GM11168 (cell line): ENCODE measurements around the gene CBARP.

Experiments used
- in situ Hi-C: fragments of 300-500 bp; cut with MboI; formaldehyde crosslinking; loops from one replicate; pipeline ENCODE4 v1.12.0; 2022; ENCODE audit warnings: low sequenced_read_pairs; ENCODE audit not compliant: unreplicated experiment

The CBARP gene

DNA sequence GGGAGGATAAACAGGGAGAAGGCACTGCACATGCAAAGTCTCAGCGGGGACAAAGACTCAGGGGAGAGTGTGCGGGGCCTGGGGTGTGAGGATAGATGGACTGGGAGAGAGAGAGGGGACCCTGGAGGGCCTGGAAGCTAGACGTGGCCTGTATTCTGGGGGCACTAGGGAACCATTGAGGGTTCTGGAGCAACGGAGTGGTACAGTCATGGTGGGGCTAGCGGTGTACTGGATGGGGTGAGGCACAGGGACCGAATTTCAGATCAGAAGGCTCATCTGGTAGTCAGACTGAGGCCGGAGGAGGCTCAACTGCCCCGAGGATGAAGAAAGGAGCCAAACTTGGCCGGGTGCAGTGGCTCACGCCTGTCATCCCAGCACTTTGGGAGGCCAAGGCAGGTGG, 55.7 kb downstream of the CBARP start:
- in situ Hi-C loops: loop anchor here (10.0 kb wide), 1 partner anchor 67 kb away; no protein-coding TSS in a partner anchor

DNA sequence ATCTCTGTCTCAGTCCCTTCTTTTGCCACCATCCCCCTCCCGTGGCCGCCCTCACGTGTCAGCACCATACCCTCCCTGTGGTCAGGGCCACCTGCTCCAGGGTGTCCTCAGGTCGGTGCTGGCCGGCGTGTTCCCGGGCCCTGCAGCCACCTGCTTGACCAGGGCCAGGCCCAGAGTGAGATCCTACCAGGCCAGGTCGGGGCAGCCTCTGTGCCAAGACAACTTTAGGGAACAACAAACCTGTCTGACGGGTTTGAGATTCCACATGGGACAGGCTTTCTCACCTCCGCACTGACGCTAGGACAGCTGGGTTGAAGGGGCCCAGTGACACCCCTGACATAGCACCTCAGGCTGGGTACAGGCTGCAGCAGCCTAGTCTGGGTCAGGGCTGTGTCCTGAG, 56.2 kb downstream of the CBARP start:
- in situ Hi-C loops: loop anchor here (10.0 kb wide), 1 partner anchor 67 kb away; no protein-coding TSS in a partner anchor
